ENCODE results near the gene MED29.
"Not testable (repeated sequence)": the region's sequence is repeated elsewhere in the genome, so short reads cannot be mapped to it uniquely, and the experiment has no call there.

MED29 gene

GRCh38 chr19:39372047-39372802, 19.0 kb upstream of the MED29 start:
- no peak for DNase-seq

DNA sequence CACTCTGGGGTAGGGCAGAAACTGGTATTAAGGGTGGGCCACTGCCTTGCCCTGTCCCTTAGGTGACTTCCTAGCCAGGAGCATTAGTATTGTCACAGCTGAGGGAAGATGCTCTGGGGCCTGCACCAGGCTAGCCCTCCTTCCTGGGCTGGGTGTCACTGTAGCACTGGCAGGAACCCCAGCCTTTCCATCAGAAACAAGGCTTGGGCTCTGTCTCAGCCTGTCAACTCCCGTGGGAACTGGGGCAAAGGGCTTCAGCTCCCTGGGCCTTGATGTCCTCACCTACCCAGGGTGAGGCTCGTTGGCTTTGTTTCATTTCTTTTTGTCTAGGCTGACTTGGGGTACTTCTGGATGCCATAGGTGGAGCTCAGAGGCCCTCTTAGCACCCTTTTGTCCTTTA, 18.2 kb upstream of the MED29 start:
- DNase-seq: no peak

DNA sequence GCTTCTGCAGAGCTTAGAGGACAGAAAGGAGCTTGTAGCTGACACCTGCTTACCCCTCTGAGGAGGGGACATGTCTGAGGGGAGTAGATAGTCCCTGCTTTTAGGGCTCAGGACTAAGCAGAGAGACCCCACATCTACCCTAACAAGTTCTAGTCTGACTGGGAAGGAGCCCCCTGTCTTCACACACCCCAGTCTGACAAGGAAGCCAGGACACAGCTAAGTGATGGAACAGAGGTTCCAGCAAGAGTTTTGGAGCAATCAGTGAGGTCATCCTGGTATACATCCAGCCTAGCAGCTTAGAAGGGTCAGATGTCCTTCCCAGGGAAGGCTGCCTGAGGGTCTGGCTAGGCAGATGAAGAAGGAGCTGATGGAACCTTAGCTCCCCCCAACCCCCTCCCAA, 15.2 kb upstream of the MED29 start:
- no peak for DNase-seq

DNA sequence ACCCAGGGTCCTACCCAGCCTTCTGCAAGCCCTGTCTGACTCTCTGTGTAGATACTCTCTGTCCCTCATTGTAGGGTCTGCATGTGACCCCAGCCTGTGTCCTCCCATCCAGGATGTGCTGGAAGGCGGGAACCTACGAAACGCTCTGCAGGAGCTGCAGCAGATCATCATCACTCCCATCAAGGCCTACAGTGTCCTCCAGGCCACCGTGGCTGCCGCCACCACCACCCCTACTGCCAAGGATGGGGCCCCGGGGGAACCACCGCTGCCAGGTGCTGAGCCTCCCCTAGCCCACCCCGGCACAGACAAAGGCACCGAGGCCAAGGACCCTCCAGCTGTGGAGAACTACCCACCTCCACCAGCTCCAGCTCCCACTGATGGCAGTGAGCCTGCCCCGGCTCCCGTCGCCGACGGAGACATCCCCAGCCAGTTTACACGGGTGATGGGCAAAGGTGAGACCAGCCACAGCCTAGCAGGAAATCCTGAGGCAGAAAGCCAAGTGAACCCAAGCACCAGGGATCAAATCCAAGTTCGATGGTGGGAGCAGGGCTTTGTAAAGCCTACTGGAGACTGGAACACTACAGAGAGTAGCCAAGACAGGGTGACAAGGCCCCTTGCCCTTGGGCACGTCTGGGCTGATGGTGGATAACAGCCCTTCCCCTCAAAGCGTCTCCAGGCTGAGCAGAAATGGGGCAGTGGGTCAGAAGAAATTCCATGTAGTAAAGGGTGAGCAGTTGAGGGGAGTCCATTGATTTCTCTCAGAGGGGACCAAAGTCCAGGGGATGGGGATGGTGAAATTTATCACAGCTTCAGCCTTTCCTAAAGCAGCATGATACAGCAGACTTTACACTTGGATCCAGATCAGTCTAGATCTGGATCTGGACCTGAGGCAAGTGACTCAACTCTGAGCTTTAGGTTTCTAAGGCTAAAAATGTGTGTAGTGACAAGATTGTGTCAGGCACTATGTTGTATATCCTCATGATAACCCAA, 13.5 kb upstream of the MED29 start:
- DNase-seq: no peak

GRCh38 chr19:39379366-39379765, 11.8 kb upstream of the MED29 start:
- not testable (repeated sequence) for DNase-seq

DNA sequence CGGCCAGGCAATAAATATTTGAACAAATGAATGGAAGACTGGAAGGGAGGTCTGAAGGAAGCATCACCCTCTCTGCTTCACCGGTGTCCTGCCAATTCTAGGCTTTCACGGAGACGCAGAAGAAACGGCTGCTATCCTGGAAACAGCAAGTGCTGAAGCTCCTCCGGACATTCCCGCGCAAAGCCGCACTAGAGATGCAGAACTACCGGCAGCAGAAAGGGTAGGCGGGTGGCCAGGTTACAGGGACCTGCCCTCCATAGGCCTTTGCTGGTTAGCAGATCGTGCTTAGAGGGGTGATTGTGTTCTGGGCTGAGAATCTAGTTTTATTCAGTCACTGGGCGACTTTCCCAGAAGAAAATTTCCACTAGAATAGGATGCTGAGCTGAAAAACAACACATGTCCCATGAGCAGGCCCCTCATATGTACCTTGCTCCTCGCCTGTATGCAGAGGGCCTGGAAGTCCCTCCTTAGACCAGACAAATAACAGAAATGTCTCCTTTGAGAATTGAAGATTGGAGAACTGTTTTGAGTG, 11.2 kb upstream of the MED29 start:
- DNase-seq: no peak

GRCh38 chr19:39380521-39381502, 10.4 kb upstream of the MED29 start:
- no peak for DNase-seq

DNA sequence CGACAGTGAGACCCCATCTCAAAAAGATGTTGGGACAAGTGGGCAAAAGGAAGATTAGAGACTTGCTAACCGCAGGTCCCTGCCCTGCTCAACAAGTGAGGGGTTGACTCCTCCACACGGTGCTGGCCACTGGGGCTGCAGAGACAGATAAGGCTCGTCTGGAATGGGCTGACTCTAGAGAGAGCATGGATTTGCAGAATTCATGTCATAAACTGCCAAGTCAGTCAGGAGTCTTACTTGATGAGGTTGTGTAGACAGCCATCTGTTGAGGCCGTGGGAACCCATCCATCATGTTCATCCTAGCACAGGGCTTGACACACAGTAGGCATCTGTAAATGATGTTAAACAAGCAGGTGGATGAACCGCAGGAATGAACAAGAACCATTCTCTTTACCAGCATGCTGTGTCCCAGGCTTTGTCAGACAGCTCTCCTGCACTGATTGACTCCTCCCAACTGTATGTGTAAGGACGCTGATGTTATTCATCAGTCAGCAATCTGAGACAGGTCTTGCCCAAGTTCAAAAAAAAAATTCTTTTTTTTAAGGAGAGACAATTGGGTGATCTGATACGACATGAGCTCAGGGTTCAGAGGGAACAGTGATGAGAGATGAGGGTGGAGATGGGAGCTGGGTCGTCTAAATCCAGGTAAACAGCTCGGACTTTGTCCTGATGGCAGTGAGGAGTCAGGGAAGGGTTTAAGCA, 9.1 kb upstream of the MED29 start:
- no peak for DNase-seq

DNA sequence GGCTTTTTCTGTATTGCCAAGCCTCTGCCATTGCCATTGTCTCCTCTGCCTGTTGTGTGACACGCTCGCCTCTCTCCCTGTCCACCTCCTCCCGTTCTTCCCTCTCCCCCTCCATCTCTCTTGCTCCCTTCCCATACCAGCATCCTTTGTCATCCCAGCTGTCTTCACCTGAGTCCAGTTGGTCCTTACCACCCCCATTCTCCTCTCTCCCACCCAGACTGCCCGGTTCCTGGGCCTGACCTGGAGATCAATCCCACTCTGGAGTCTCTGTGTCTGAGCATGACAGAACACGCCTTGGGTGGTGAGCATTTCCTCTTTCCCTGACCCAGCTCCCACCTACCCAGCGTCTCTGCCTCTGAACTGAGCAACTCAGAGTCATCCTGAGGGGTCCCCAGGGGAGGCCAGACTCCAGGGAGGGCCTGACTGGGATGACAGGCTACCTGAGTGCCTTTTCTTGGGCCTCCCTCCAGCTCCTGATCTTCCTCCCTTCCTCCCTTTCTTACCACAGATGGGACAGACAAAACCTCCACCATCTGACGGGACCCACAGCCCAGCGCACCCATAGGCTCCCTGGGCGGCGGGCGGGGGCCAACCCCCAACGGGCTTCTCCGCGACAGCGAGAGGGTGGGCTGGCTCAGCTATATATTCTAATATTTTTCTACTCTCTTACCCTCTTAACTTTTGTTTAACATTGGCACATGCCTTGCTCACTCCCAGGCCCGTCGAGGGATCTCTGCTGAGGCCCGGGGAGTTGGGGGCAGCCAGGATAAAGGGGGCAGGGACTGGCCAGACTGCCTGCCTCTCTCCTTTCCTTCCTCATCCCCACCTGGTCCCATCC, 8.0 kb upstream of the MED29 start:
- DNase-seq: no peak

DNA sequence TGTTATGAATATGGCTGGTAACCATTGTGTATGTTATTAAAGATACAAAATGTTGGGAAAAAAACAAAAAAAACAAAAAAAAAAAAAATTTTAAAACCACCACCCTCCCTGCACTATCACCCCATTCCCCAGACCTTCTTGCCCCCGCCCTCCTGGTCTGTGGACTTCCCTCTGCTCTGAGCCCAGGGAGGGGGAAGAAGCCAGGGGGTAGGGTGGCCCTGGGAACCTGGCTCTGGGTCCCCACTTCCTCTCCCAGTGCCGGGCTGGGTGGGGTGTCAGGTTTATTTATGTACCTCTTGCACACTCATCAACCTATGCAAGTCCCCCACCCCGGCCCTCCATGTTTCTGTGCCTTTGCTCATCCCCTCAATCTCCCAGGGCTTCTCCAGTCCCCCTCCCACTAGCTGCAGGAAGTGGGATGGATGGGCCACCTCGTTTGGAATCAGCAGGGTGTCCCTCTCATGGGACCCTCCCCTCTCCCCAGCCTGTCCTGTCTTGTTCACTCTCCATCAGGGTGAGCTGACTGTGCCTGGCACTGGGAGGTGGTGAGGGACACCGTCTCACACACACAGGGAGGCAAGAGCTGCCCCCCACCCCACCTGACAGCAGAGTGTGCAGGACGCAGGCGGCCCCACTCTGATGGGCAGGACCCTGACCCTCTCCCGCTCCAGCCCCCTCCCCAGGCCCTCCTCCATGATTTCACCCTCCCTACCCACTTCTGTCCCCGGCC, 6.2 kb upstream of the MED29 start:
- no peak for DNase-seq

DNA sequence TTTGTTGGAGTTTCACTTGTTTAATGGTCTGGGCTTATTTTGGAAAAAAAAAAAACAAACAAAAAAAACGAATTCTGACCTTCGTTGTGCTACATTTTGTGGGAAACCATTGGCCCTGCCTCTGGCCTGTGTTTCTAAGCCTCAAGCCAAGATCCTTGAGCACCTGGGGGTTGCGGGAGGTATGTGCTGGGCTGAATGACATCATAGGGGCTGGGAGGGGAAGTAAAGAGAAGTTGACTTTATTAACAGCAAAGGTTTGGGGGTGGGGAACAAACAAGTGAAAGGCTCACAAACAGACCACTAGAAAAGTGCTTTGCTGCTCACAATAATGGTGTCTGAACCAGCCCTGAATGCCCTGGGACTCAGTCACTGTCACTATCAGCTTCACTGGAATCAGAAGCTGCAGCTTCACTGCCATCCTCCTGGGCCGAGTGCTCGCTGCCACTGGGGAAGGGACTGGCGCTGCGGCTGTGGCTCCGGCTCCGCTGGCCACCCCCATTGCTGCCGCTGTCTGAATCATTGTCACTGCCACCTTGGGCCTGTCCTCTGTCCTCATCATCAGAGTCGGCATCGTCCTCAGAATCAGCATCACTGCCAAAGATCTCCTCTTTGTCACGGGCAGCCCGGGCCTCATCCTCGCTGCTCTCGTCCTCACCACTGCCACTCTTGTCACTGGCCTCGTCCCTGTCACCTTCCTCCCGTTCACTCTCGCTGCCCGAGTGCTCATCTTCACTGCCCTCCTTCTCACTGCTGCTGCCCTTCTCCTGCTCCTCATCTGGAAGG, 5.4 kb upstream of the MED29 start:
- no peak for DNase-seq

DNA sequence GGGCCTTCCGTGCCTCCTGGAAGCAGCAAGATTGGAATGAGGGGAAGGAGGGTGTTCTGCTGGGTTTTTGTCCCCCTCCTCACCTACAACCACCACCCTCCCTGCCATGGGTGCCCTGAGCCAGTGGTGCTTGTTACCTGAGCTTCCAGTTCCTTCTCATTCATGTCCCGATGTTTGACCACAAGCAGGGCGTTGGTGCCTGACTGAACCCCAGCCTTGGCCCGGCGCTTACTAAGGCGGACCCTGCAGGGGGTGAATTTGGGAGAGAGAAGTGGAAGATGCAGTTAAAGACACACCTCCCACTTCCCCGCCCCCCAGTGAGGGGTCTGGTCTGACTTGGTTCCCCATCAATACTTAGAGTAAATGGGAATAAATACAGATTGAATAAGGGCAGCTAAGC, 4.6 kb upstream of the MED29 start:
- DNase-seq: no peak

DNA sequence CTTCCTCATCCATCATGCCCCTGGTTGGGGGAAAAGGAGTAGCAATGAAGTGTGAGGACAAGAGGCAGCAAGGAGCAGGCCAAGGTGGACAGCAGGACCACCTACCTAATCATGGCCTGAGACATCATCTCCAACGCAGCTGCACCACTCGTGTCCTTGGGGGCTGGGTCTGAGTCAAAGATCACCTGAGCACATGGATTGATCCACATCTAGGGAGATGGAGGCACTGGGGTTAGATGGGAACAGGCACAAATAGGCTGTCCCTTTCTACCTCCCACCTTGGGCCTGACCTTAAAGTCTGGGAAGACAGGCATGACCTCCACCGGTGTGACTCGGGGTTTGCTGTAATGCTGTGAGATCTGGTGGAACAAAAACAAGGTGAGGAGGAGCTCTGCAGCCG, 2.5 kb upstream of the MED29 start:
- no peak for DNase-seq

DNA sequence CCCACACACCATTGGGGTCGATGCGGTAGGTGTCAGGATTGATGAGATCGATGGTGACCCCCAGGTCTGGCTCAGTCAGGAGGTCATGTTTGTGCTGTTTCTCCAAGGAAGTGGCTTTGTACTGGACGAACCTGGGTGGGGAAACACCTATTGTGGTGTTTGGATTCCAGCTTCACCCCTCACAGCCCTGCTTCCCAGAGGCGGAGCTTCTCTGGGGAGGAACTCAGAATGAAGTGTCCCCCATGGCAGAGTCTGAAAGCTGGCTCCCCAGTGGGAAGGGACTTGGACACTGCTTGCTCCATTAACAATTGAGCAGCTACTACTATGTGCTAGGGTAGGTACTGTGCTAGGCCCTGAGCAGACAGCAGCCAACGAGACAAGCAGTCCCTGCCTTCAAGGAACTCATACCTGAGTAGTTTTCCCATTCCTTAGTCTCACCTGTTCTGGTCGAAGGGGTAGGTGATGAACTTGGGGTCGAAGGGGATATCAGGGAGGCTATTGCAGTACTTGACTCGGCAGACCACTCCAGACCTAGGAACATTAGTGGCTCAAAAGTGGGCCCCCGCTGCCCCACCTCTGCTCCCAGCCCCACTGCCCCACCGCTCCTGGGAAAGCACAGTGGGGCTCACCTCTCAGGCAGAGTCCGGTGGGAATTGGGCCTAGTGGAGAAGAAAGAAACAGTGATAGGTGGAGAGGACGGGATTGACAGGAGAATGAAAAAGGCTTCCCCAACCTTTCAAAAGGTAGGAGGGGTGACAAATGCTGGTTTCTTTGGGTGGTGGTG, 1.4 kb upstream of the MED29 start:
- DNase-seq: no peak

DNA sequence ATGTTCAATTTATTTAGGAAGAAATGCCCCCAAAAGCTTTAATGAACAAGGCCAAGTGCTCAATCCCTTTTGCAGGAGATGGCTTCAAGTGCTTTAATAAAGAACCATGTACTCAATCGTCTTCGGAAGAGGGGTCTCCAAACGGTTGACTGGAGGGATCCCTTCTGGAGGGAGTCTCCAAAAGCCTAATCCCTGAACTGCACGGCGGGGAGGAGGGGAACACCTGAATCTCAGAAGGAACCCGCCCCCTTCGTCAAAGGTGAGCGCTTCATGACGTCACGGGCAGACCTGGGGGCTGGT, 777 bp upstream of the MED29 start:
- DNase-seq: no peak

GRCh38 chr19:39397360-39398296, 6.5 kb downstream of the MED29 start:
- DNase-seq: peak; percentile 83

- no peak for DNase-seq
These were observed 7.2 kb downstream of the MED29 start for GRCh38 chr19:39398297-39398864.
